Measurements from ENCODE around the gene LRRC71. TPM values are rescaled to one million over a fixed set of nuclear protein-coding genes. Genes with fewer than 3 reads are reported as not detected.

Gene LRRC71
- total RNA-seq, 2 donors from 2014 or later: not detected

GRCh38 chr1:156947818-156948525 lies 27.5 kb downstream of the LRRC71 start:
- Histone ChIP-seq H3K27me3 (replicated peaks; ENCODE audit: insufficient read depth) (no peaks in the 10 kb centered on the region), H3K4me3 (no peak overlapping the region), H3K27ac (no peak overlapping the region), H3K36me3 (peaks cover 90% of the 10 kb centered on the region), H3K4me1 (ENCODE audit: control insufficient read depth in 1 of 2, low read depth in 2 of 2) (no peaks in the 10 kb centered on the region), H3K9me3 (no peaks in the 10 kb centered on the region)
- ATAC-seq (ENCODE audit: insufficient number of reproducible peaks, low FRiP score, low read depth) (no peak), DNase-seq (ENCODE audit: low spot score) (no peak)
- TF ChIP-seq, protein P1, sequence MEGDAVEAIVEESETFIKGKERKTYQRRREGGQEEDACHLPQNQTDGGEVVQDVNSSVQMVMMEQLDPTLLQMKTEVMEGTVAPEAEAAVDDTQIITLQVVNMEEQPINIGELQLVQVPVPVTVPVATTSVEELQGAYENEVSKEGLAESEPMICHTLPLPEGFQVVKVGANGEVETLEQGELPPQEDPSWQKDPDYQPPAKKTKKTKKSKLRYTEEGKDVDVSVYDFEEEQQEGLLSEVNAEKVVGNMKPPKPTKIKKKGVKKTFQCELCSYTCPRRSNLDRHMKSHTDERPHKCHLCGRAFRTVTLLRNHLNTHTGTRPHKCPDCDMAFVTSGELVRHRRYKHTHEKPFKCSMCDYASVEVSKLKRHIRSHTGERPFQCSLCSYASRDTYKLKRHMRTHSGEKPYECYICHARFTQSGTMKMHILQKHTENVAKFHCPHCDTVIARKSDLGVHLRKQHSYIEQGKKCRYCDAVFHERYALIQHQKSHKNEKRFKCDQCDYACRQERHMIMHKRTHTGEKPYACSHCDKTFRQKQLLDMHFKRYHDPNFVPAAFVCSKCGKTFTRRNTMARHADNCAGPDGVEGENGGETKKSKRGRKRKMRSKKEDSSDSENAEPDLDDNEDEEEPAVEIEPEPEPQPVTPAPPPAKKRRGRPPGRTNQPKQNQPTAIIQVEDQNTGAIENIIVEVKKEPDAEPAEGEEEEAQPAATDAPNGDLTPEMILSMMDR (IDR thresholded peaks at IDR 0.05): no peak

DNA sequence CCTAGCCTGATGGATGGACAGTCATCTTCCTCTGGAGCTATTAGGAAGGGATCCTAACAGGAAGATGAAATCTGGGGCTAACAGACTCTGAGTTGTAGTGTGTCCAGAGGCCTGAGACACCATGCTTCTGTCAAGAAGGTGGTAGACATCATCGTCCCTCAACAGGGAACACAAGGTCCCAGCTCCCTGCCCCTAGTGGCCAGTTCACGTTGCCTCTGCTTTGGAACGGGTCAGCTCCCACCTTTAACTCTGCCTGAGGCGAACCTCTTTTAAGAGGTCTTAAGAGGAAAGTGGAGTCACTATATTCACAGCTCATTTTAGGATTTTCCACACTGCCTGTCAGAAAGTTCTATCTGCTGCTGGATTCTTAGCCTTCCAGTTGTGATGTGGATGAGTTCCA lies 28.3 kb downstream of the LRRC71 start:
- H3K9me3 ChIP-seq: no peaks in the 10 kb centered on the region
- DNase-seq (ENCODE audit: low spot score): no peak
- H3K36me3 ChIP-seq: peaks cover 85% of the 10 kb centered on the region
- TF ChIP-seq, protein P1 (IDR thresholded peaks at IDR 0.05): no peak
- no peak overlapping the region for H3K4me3 ChIP-seq
- no peak for ATAC-seq (ENCODE audit: insufficient number of reproducible peaks, low FRiP score, low read depth)
- H3K4me1 ChIP-seq (ENCODE audit: control insufficient read depth in 1 of 2, low read depth in 2 of 2): no peaks in the 10 kb centered on the region
- H3K27me3 ChIP-seq (replicated peaks; ENCODE audit: insufficient read depth): no peaks in the 10 kb centered on the region
- no peak overlapping the region for H3K27ac ChIP-seq

DNA sequence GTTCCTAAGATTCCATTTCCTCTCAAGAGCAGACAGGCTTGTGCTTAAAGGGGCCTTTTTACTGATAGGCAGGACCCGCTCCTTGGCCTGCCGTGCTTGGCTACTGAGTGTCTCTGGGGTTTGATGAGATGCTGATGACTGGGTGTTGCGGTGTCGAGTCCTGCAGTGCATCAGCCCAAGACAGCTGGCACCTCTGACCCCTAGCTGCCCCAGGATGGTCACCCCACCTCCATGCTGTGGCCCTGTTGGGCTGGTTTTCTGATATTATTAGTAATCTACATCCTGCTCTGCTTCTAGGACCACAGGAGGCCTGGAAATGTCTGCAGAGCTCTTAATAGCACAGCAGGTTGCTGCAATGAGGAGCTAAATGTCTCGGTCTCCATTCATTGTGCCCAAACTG lies 28.7 kb downstream of the LRRC71 start:
- no peaks in the 10 kb centered on the region for H3K9me3 ChIP-seq
- H3K36me3 ChIP-seq: peaks cover 83% of the 10 kb centered on the region
- H3K27me3 ChIP-seq (replicated peaks; ENCODE audit: insufficient read depth): no peaks in the 10 kb centered on the region
- no peak overlapping the region for H3K4me3 ChIP-seq
- ATAC-seq (ENCODE audit: insufficient number of reproducible peaks, low FRiP score, low read depth) (no peak), DNase-seq (ENCODE audit: low spot score) (no peak)
- H3K27ac ChIP-seq: no peak overlapping the region
- TF ChIP-seq, protein P1 (IDR thresholded peaks at IDR 0.05): no peak
- no peaks in the 10 kb centered on the region for H3K4me1 ChIP-seq (ENCODE audit: control insufficient read depth in 1 of 2, low read depth in 2 of 2)

GRCh38 chr1:156951371-156951770 lies 30.9 kb downstream of the LRRC71 start:
- H3K4me3 ChIP-seq: no peak overlapping the region
- no peak overlapping the region for H3K27ac ChIP-seq
- no peaks in the 10 kb centered on the region for H3K9me3 ChIP-seq
- no peaks in the 10 kb centered on the region for H3K27me3 ChIP-seq (replicated peaks; ENCODE audit: insufficient read depth)
- TF ChIP-seq, protein P1 (IDR thresholded peaks at IDR 0.05): no peak
- no peaks in the 10 kb centered on the region for H3K4me1 ChIP-seq (ENCODE audit: control insufficient read depth in 1 of 2, low read depth in 2 of 2)
- ATAC-seq (ENCODE audit: insufficient number of reproducible peaks, low FRiP score, low read depth) (no peak), DNase-seq (ENCODE audit: low spot score) (no peak)
- peaks cover 82% of the 10 kb centered on the region for H3K36me3 ChIP-seq

DNA sequence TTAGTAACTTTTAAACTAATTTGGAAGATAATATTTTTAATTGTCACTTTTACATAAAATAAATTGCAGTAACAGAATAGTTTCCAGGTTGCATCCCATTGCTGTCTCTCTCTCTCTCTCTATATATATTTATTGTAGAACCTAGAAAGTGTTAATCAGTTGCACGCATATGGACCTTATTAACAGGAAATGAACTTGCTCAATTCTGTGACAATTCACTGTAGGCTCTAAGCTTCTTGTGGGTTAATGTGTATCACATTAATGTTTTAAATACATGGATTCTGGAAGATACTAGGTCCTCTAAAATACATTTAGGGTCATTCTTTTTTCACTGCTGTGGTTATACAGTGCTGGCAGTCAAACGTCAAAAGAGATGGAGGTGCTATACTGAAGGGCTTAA lies 33.1 kb downstream of the LRRC71 start:
- Histone ChIP-seq H3K4me3 (no peak overlapping the region), H3K27ac (no peak overlapping the region), H3K36me3 (peaks cover 76% of the 10 kb centered on the region), H3K27me3 (replicated peaks; ENCODE audit: insufficient read depth) (no peaks in the 10 kb centered on the region), H3K9me3 (no peaks in the 10 kb centered on the region), H3K4me1 (ENCODE audit: control insufficient read depth in 1 of 2, low read depth in 2 of 2) (no peaks in the 10 kb centered on the region)
- DNase-seq (ENCODE audit: low spot score) (no peak), ATAC-seq (ENCODE audit: insufficient number of reproducible peaks, low FRiP score, low read depth) (no peak)
- TF ChIP-seq, protein P1 (IDR thresholded peaks at IDR 0.05): no peak

Measured in thoracic aorta (tissue), 2 donors.